ENCODE results near the gene RNF150. TPM values are rescaled to one million over a fixed set of nuclear protein-coding genes. Genes with fewer than 3 reads are reported as not detected.

RNF150 gene
- total and polyA plus RNA-seq, 2 of the 4 experiments (the other 2 are of a cell fraction) = 6.2 to 18.1 TPM

- H3K56ac ChIP-seq (ENCODE audit: extremely low read depth, insufficient read depth, low read length) = no peak overlapping the region
- POLR2A ChIA-PET (ENCODE audit: unreplicated experiment) = no interaction called here
Observed at GRCh38 chr4:141037446-141037845, 95.8 kb downstream of the RNF150 start.

More at GRCh38 chr4:141037446-141037845, 95.8 kb downstream of the RNF150 start:
- H3K18ac ChIP-seq (ENCODE audit: low read depth, low read length) = no peak overlapping the region
- H3K4me1 ChIP-seq (ENCODE audit: control insufficient read depth, insufficient read depth, low read length) = no peaks in the 10 kb centered on the region
- H4K5ac ChIP-seq (ENCODE audit: low read depth, low read length) = no peak overlapping the region
- ATAC-seq (ENCODE audit: low read depth) (no peak), DNase-seq (no peak)
- no peak overlapping the region for H3K14ac ChIP-seq (replicated peaks; ENCODE audit: low read depth, low read length)
- H3K4me2 ChIP-seq (ENCODE audit: low read depth, low read length) = no peak overlapping the region
- no peak overlapping the region for H3K27ac ChIP-seq (ENCODE audit: insufficient read depth, low read length)
- H3K36me3 ChIP-seq (ENCODE audit: control insufficient read depth, insufficient read depth, low read length) = no peaks in the 10 kb centered on the region
- no peak overlapping the region for H2BK5ac ChIP-seq (ENCODE audit: low read depth, low read length, poor library complexity, severe bottlenecking)
- BruUV-seq (replicated peaks) = no TSS peak
- in situ Hi-C loops (cut with MboI; ENCODE audit: low sequenced_read_pairs) = no loop called here
- no peaks in the 10 kb centered on the region for H3K79me1 ChIP-seq (ENCODE audit: low read depth in 1 of 2, low read length in 2 of 2)
- H3K27me3 ChIP-seq (ENCODE audit: control insufficient read depth, insufficient read depth, low read length) = no peaks in the 10 kb centered on the region
- no peak overlapping the region for H3K9ac ChIP-seq (ENCODE audit: low read depth, low read length)
- dilution Hi-C loops (cut with HindIII; ENCODE audit: low sequenced_read_pairs, unreplicated experiment) = no loop called here
- H2AFZ ChIP-seq (replicated peaks; ENCODE audit: low read length, poor library complexity) = no peak overlapping the region
- no peaks in the 10 kb centered on the region for H3K9me3 ChIP-seq (ENCODE audit: control insufficient read depth, insufficient read depth, low read length)
- CTCF ChIA-PET = interaction anchor here (1.1 kb wide), 1 partner anchor 11 kb away, joined by 3 read pairs; no protein-coding TSS in a partner anchor
- H4K8ac ChIP-seq (ENCODE audit: low read depth in 2 of 2, low read length in 2 of 2) = no peak overlapping the region
- no peak overlapping the region for H2BK20ac ChIP-seq (ENCODE audit: low read depth, low read length)
- H3K4me3 ChIP-seq (ENCODE audit: insufficient read depth, low read depth, low read length) = no peak overlapping the region
- intact Hi-C loops (cut with micrococcal nuclease) = no loop called here
- TF ChIP-seq CHD1 (IDR thresholded peaks at IDR 0.05; ENCODE audit: low read depth, low read length) (no peak), MAFK (IDR thresholded peaks at IDR 0.05; ENCODE audit: low read depth, low read length) (no peak), POLR2A (IDR thresholded peaks at IDR 0.05; ENCODE audit: low read depth, low read length) (no peak), NFE2L2 (IDR thresholded peaks at IDR 0.05; ENCODE audit: low read depth, low read length) (no peak), CTCF (conservative IDR thresholded peaks at IDR 0.05; ENCODE audit: low read depth, low read length) (no peak), FOS (IDR thresholded peaks at IDR 0.05; ENCODE audit: low read depth, low read length) (no peak), SMC3 (IDR thresholded peaks at IDR 0.05; ENCODE audit: low read depth, low read length) (no peak), USF2 (IDR thresholded peaks at IDR 0.05; ENCODE audit: low read depth, low read length) (no peak), MAZ (IDR thresholded peaks at IDR 0.05; ENCODE audit: borderline replicate concordance, low read depth, low read length) (no peak)
- H3K9me1 ChIP-seq (ENCODE audit: insufficient read depth, low read length) = no peaks in the 10 kb centered on the region
- H3K23ac ChIP-seq (ENCODE audit: low read depth, low read length) = no peak overlapping the region
- H2BK120ac ChIP-seq (ENCODE audit: low read depth, low read length) = no peak overlapping the region
- H2BK15ac ChIP-seq (ENCODE audit: low read depth, low read length) = no peak overlapping the region
- no peaks in the 10 kb centered on the region for H4K20me1 ChIP-seq (ENCODE audit: insufficient read depth, low read length)
- H2AK5ac ChIP-seq (ENCODE audit: low read depth, low read length) = no peak overlapping the region
- no peak overlapping the region for H4K91ac ChIP-seq (ENCODE audit: insufficient read depth, low read depth, low read length)
- H2AK9ac ChIP-seq (replicated peaks; ENCODE audit: low read depth, low read length, poor library complexity) = no peak overlapping the region
- no peak overlapping the region for H3K4ac ChIP-seq (ENCODE audit: low read depth, low read length)
